GM12892 (cell line): ENCODE results near the gene SAMD5.

Experiments
- DNase-seq: peaks from one replicate; pipeline ENCODE4 v3.0.0; 2011; ENCODE audit not compliant: insufficient read length
- FAIRE-seq: peaks from 2 replicates; lab custom pipeline; 2011; peaks lifted over from hg19 to GRCh38; lab: Jason Lieb, UNC
- POLR2A ChIP-seq: IDR thresholded peaks from 2 replicates; pipeline ENCODE4 v1.6.1; 2011; ENCODE audit warnings: low read depth, low read length, control low read depth
- POLR2AphosphoS5 ChIP-seq: IDR thresholded peaks from 2 replicates; pipeline ENCODE4 v1.6.1; 2011; ENCODE audit warnings: low read depth, low read length, control low read depth
- TAF1 ChIP-seq: IDR thresholded peaks from 2 replicates; pipeline ENCODE4 v1.6.1; 2011; ENCODE audit warnings: low read depth, mild to moderate bottlenecking, control low read depth, low read length, borderline replicate concordance

The SAMD5 gene

DNA sequence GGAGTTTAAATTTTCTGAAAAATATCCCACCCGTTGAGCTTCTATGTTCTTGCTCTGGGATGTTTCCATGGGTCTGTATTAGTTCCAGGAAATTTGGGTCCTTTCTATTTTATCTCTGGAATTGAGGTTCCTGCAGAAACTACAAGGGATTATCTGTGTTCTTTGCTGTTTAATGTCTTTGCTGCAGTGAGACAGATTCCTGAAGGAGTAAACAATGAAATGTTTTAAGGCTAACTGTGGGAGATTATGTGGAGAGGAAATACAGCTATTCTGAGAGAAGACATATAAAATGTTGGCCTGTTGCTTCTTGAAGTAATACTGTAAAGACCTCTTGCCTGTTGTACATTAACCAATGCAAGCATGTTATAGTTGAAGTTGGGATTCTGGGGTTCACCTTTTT is 43.5 kb downstream of the SAMD5 start:
- FAIRE-seq = no peak
- TF ChIP-seq POLR2AphosphoS5 (no peak), TAF1 (no peak), POLR2A (no peak)
- DNase-seq = no peak

DNA sequence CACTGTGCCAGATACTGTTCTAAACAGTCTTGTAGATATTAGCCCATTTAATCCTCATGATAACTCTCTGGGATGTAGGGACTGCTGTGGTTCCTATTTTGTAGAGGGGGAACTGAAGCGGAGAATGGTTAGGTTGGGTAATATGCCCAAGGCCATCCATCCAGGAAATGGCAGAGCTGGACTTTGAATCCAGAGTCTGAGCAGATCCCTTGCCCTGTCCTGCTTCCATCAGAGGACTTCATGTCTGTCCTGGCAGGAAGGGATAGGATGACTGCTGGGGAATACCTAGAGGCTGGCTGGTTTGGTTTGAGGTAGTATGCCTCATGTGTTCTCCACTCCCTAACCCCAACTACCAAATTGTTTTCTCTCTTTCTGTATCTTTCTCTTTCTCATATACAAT is 44.6 kb downstream of the SAMD5 start:
- no peak for DNase-seq
- no peak for FAIRE-seq
- TF ChIP-seq TAF1 (no peak), POLR2A (no peak), POLR2AphosphoS5 (no peak)

DNA sequence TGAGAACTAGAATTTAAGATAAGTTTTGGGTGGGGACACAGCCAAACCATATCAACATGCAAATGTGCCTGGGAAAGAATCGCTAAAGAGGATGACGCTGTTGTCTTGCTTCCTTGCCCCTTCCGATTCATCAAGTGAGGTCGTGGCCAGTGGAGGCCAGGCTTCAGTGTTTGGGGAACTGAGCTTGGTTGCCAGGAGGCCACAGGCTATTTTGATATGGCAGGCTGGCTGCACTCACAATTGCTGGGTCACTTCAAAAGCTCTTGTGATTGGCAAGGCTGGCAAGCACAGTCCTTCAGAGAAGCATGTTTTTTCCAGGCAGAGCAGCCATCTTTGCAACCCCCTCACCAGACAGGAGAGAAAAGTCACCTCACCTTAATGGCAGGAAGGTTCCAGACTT is 45.8 kb downstream of the SAMD5 start:
- TF ChIP-seq TAF1 (no peak), POLR2AphosphoS5 (no peak), POLR2A (no peak)
- DNase-seq (no peak), FAIRE-seq (no peak)

DNA sequence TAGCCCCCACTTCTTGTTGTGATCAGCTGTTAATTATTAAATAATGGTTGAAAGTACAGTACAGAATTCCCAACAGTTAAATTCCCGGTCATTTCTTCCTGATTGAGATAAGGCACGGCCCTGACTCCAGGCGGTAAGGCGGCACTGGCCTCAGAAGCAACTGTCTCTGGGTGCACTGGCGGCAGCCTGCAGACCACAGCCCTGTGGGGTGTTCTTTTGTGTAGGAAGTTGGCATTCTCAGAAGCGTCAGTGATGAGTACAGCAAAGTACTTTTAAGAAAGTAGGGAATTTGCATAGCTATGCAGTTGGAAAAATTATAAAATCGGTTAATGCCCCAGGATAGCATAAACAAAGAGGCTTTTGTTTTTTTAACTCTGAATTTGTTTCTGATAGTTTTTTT is 50.5 kb downstream of the SAMD5 start:
- FAIRE-seq (no peak), DNase-seq (no peak)
- TF ChIP-seq TAF1 (no peak), POLR2AphosphoS5 (no peak), POLR2A (no peak)

DNA sequence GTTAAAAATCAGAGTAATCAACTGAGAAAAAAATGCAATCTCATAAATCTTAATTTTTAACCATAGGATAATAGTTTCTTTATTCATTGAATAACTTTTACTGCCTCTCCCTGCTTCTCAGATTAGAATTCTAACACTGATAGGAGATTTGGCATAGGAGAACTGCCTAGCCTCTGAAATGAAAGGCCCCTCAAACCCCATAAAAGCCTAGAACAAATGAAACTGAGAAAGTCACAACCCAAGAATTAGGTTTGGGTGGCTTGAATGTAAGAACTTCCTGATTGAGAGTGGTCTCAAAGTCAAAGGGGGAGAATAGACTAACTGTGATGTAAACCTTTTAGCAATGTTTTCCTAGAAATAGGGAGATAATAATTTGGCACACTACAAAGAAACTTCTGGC is 52.2 kb downstream of the SAMD5 start:
- no peak for TF ChIP-seq POLR2A
- TF ChIP-seq POLR2AphosphoS5 = no peak
- no peak for TF ChIP-seq TAF1
- FAIRE-seq = no peak
- DNase-seq = no peak

DNA sequence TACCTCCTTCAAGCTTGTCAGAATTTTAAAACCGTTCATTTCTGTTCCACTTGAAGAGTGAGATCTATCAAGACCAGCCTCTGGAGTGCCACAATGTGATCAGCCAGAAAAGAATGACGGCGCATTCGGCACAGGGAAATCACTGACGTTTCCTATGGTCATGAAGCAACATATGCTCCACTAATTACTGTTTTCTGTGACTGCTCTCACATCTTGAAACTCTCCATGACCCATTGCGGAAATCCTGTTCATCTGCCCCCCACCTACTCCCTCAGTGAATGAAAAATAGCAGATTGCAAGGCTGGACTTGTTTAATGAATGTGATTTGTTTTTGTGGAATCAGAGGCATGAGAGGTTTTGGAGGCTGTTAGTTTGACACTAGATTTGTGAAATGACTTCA is 53.2 kb downstream of the SAMD5 start:
- no peak for FAIRE-seq
- TF ChIP-seq POLR2A (no peak), POLR2AphosphoS5 (no peak), TAF1 (no peak)
- no peak for DNase-seq

DNA sequence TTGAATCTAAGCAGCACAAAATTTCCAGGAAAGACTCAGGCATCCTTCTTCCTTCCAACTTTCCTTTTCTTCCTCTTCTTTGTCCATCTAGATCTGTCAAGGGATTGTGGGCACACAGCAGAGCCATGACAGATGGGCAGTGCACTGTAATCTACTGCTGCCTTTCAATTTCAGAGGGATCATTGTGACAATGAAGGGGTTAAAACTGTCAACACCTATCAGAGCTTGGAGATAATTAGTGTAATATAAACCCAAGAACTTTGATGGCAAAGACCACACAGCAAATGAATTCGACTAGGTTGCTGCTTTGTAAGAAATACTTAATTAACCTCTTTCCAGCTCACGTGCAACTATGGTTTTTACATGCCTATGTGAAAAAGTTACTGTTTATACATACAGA is 55.0 kb downstream of the SAMD5 start:
- TF ChIP-seq POLR2A = no peak
- TF ChIP-seq POLR2AphosphoS5 = no peak
- DNase-seq (no peak), FAIRE-seq (no peak)

DNA sequence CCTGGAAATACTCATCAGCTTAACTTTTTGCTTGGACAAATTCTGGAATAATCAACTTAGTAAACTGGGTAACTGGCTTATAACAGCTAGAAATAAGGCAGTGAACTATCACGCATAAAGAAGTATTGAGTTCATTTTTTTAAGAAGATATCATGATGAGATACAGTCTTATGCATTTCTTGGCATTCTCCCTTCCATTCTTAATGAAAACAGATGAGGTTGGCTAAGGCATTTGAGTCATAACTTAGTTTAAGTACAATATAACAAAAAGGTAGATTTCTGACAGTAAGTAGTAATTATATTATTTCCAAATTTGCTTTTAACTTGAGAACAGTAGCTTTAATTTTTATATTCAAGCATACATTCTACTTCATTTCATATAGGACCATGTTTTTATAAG is 56.1 kb downstream of the SAMD5 start:
- no peak for FAIRE-seq
- TF ChIP-seq POLR2A (no peak), TAF1 (no peak), POLR2AphosphoS5 (no peak)
- DNase-seq = no peak

DNA sequence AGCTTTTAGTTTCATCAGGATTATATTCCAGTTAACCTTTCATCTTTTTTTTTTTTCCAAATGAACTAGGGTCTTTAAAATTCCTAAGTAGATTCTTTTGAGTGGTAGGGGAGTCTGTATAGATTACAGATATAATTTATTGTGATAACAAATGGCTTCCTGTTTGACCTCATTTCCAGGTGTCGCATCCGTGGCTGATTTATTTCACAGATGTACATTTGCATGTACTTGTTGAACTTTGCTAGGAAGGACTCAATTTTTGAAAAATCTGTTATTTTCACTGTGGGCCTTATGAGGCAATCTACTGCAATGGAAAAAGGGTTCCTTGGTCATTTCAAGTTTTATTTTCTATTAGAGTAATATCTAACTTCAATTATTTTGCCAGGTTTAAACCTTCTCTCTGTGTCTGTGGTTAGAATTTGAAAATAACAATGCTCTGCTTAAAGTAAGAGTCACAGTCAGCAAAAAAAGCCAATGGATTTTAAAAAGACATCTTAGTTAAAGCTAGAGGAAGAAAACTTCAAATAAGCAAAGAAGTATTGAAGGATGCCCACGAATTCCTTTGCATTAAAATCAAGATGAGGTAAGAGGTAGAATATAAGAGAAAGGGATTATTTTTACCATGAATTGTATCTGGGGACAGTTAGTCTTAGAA is 57.9 kb downstream of the SAMD5 start:
- TF ChIP-seq POLR2AphosphoS5 (no peak), TAF1 (no peak), POLR2A (no peak)
- DNase-seq (no peak), FAIRE-seq (no peak)

DNA sequence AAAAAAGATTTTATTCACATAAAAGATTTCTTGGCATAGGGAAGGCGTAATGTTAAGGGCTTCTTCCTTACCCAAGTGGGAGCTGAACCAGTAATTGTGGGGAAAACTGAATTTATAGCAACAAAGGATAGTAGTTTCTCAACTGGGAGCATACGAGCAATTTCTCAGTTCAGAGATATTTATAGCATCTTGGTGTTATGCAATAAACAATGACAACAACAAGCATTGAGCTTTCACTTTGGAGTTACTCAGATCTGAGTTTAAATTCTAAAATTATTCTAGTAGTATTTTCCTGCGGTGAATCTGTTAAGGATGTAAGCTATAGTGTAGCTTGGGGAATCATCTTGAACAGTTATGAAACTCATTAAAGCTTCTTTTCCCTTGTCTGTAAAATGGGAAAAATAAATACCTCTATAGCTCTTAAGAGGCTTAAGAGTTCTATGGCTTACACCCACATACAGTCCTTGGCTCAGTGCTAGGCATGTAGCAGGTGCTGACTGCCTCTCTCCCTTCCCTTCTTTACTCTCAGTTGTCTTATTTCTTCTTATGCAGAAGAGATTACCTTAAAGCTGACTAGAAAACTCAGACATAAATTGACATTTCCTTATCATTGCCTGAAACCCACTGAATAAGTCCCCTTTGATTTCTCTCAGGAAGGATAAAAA is 58.8 kb downstream of the SAMD5 start:
- no peak for FAIRE-seq
- TF ChIP-seq POLR2A (no peak), POLR2AphosphoS5 (no peak), TAF1 (no peak)
- DNase-seq = no peak

DNA sequence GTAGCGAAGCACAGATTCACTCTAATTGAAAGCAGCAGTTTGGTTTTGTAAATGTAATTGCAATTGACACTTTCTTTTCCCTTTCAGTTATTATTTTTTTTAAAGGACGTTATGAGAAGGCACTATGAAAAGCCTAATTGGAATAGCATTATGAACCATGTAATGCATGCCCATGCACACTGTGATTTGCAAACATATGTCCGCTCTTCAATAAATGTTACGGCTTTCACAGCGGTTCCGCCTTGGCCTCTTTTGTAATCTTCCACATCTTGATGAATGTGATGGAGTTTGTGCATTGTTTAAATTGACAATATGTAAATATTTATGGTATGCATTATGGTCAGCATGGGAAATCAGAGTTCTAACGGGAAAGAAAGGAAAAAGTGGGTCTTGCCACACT is 61.3 kb downstream of the SAMD5 start:
- TF ChIP-seq POLR2A (no peak), TAF1 (no peak), POLR2AphosphoS5 (no peak)
- FAIRE-seq = no peak
- DNase-seq = no peak

DNA sequence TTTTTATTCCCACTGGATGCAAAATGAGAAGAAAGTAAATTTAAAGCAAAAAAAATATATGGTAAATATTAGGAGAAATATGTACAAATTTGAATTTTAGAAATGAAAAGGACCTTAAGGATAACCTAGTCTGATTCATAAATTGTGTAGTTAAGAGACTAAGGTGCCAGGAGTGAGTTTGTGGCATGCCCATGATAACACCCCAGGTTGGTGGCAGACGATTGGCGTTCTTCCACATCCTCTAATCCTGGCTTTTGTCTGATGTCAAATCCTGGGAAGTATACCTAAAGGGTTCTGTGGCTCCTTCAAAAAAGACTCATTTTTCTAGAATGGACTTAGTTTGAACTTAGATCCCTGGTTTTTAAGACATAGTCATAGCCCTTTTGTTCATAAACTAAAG is 62.2 kb downstream of the SAMD5 start:
- FAIRE-seq (no peak), DNase-seq (no peak)
- no peak for TF ChIP-seq POLR2AphosphoS5
- no peak for TF ChIP-seq POLR2A
- TF ChIP-seq TAF1 = no peak

DNA sequence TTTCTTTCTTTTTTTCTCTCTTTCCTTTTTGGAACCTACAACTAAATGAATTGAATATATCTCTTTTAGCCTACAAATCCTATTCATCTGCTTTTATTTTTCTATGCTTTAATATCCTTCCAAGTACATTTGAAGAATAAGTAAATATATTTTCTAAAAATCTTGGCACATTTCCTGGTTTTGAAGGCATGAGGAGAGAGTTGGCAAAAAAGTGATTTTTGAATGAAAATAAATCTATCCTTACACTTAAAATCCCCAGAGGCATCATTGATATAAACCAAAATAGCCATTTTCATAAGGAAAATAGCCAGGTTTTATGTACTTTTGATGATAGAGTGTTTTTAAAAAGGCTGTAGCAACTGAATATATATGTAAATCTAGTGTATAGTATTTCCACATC is 69.0 kb downstream of the SAMD5 start:
- FAIRE-seq = no peak
- DNase-seq = no peak
- TF ChIP-seq POLR2AphosphoS5 (no peak), TAF1 (no peak), POLR2A (no peak)
